Esophagus squamous epithelium (tissue), 4 donors: Measurements from ENCODE around the gene IL16.

Experiments used
- CTCF ChIP-seq, 6 experiments: fragments of 450-650 bp in 4 of 6; fragments of 200-600 bp in 2 of 6; sonication (generic) in 2 of 6; IDR thresholded peaks; one replicate each; pipeline ENCODE4 v1.5.1; 2016 to 2019; ENCODE audit warnings: antibody characterized with exemption in 6 of 6, mild to moderate bottlenecking in 4 of 6, moderate library complexity in 4 of 6
- POLR2A ChIP-seq, 4 donors: fragments of 450-650 bp; IDR thresholded peaks; one replicate each; pipeline ENCODE4 v1.6.1; 2017; ENCODE audit warnings: antibody characterized with exemption in 4 of 4, mild to moderate bottlenecking in 4 of 4, moderate library complexity in 3 of 4

GRCh38 chr15:81323944-81324881 lies 127.5 kb downstream of the IL16 start, which contains the start of gene STARD5:
- TF ChIP-seq CTCF (IDR thresholded peaks at IDR 0.05) = no peak
- peak in 2 of 4 donors; percentile 74 to 94 for TF ChIP-seq POLR2A (IDR thresholded peaks at IDR 0.05)
